Measurements from ENCODE around the gene LRP5. TPM values are rescaled to one million over a fixed set of nuclear protein-coding genes. Genes with fewer than 3 reads are reported as not detected.

The LRP5 gene
- total and polyA plus RNA-seq, 8 donors: 11.8 to 152 (median 44.2) TPM

GRCh38 chr11:68383976-68384501 is 71.6 kb downstream of the LRP5 start:
- H3K9me3 ChIP-seq: no peaks in the 10 kb centered on the region

GRCh38 chr11:68384530-68385081 is 72.2 kb downstream of the LRP5 start:
- DNase-seq: no peak
- H3K27ac ChIP-seq: peak overlapping the region in 2 of 5 donors; percentile 81 to 83
- intact Hi-C loops (cut with DNase I; ENCODE audit: low total_unique reads): loop anchor here (10.0 kb wide), 2 partner anchors 70 to 120 kb away; partner anchors contain the start of gene LRP5
- 88 to 95% (median 93%) methylated on average over 5 to 13 of the region's 13 CpGs for WGBS, 5 donors
- no peak for TF ChIP-seq POLR2AphosphoS5 (IDR thresholded peaks at IDR 0.05)
- H3K4me3 ChIP-seq: no peak overlapping the region
- peaks cover 10 to 45% (median 40%) of the 10 kb centered on the region in 4 donors for H3K36me3 ChIP-seq
- H3K27me3 ChIP-seq: no peaks in the 10 kb centered on the region
- H3K4me1 ChIP-seq: peaks cover 40 to 48% (median 47%) of the 10 kb centered on the region in 4 donors
- H3K9me3 ChIP-seq: no peaks in the 10 kb centered on the region

More at GRCh38 chr11:68383976-68384501, 71.6 kb downstream of the LRP5 start:
- intact Hi-C loops (cut with DNase I; ENCODE audit: low total_unique reads): loop anchor here (10.0 kb wide), 2 partner anchors 69 to 119 kb away; partner anchors contain the start of gene LRP5
- H3K27me3 ChIP-seq: no peaks in the 10 kb centered on the region
- H3K4me3 ChIP-seq: no peak overlapping the region
- peak; percentile 71 to 80 for DNase-seq
- 6 to 14% (median 12%) methylated on average over 6 to 9 of the region's 9 CpGs for WGBS, 5 donors
- H3K27ac ChIP-seq: peak overlapping the region in 3 of 5 donors; percentile 74 to 83 (median 81)
- H3K36me3 ChIP-seq: peaks cover 10 to 39% (median 34%) of the 10 kb centered on the region in 4 donors
- TF ChIP-seq EP300 (IDR thresholded peaks at IDR 0.05) (no peak), POLR2AphosphoS5 (IDR thresholded peaks at IDR 0.05) (no peak), POLR2A (IDR thresholded peaks at IDR 0.05) (no peak), CTCF (IDR thresholded peaks at IDR 0.05) (peak in 5 of 7 experiments; percentile 80 to 97 (median 88))
- H3K4me1 ChIP-seq: peaks cover 46 to 53% (median 53%) of the 10 kb centered on the region in 4 donors

- no peak for DNase-seq
- no peak for TF ChIP-seq CTCF (IDR thresholded peaks at IDR 0.05)
- no peak for TF ChIP-seq POLR2A (IDR thresholded peaks at IDR 0.05)
- no peak for TF ChIP-seq POLR2AphosphoS5 (IDR thresholded peaks at IDR 0.05)
- TF ChIP-seq EP300 (IDR thresholded peaks at IDR 0.05): no peak
- peaks cover 15 to 50% (median 45%) of the 10 kb centered on the region in 4 donors for H3K36me3 ChIP-seq
- WGBS, 5 donors: 80 to 93% (median 90%) methylated on average over 8 of the region's 8 CpGs
- peaks cover 35 to 43% (median 42%) of the 10 kb centered on the region in 4 donors for H3K4me1 ChIP-seq
- no peaks in the 10 kb centered on the region for H3K27me3 ChIP-seq
- H3K27ac ChIP-seq: peak overlapping the region in 1 of 5 donors; percentile 83
- H3K9me3 ChIP-seq: no peaks in the 10 kb centered on the region
- intact Hi-C loops (cut with DNase I; ENCODE audit: low total_unique reads): loop anchor here (10.0 kb wide), 2 partner anchors 70 to 120 kb away; partner anchors contain the start of gene LRP5
- no peak overlapping the region for H3K4me3 ChIP-seq
Observed at GRCh38 chr11:68385128-68385527, 72.7 kb downstream of the LRP5 start.

- 96 to 98% (median 97%) methylated on average over 44 to 52 of the region's 52 CpGs for WGBS, 5 donors
- no peak for DNase-seq
- H3K4me3 ChIP-seq: no peak overlapping the region
- H3K4me1 ChIP-seq: peaks cover 21 to 29% (median 28%) of the 10 kb centered on the region in 4 donors
- no peaks in the 10 kb centered on the region for H3K27me3 ChIP-seq
- intact Hi-C loops (cut with DNase I; ENCODE audit: low total_unique reads): loop anchor here (10.0 kb wide), 2 partner anchors 72 to 122 kb away; partner anchors contain the start of gene LRP5
- H3K27ac ChIP-seq: no peak overlapping the region
- TF ChIP-seq CTCF (IDR thresholded peaks at IDR 0.05) (no peak), EP300 (IDR thresholded peaks at IDR 0.05) (no peak)
- H3K9me3 ChIP-seq: no peaks in the 10 kb centered on the region
- H3K36me3 ChIP-seq: peaks cover 18 to 64% (median 58%) of the 10 kb centered on the region in 4 donors
Observed at GRCh38 chr11:68386331-68386978, 74.1 kb downstream of the LRP5 start.
